ENCODE measurements around the gene RNF38. TPM values are rescaled to one million over a fixed set of nuclear protein-coding genes. Genes with fewer than 3 reads are reported as not detected.
"Not testable (repeated sequence)": the region's sequence is repeated elsewhere in the genome, so short reads cannot be mapped to it uniquely, and the experiment has no call there.

The RNF38 gene
- total and polyA plus RNA-seq, 4 donors, result 14.5 to 59.6 (median 35.3) TPM

GRCh38 chr9:36400332-36401163 is 479 bp upstream of the RNF38 start:
- H3K4me1 ChIP-seq (ENCODE audit: control insufficient read depth in 1 of 2, insufficient read depth in 2 of 2, low read length in 2 of 2), result no peaks in the 10 kb centered on the region
- 0 to 1% methylated on average over 76 to 111 of the region's 111 CpGs for WGBS, 2 donors
- intact Hi-C loops (cut with DNase I), result loop anchor here (2.0 to 10.0 kb wide), 2 partner anchors 84 to 86 kb away; no protein-coding TSS in a partner anchor

GRCh38 chr9:36398745-36399144 is 1.3 kb downstream of the RNF38 start:
- H3K36me3 ChIP-seq (ENCODE audit: control insufficient read depth in 1 of 2, insufficient read depth in 2 of 2, low read length in 1 of 2), result peaks cover 0 to 3% of the 10 kb centered on the region in 2 donors
- no peak for ATAC-seq (ENCODE audit: low FRiP score)
- H3K4me1 ChIP-seq (ENCODE audit: control insufficient read depth in 1 of 2, insufficient read depth in 2 of 2, low read length in 2 of 2), result no peaks in the 10 kb centered on the region
- intact Hi-C loops (cut with DNase I), result no loop called here
- no peak overlapping the region for H3K4me3 ChIP-seq (ENCODE audit: low read length in 2 of 2)
- no peaks in the 10 kb centered on the region for H3K9me3 ChIP-seq (ENCODE audit: control insufficient read depth, low read length)
- no peaks in the 10 kb centered on the region for H3K27me3 ChIP-seq (ENCODE audit: control insufficient read depth in 1 of 2, insufficient read depth in 2 of 2, low read length in 1 of 2)
- no peak overlapping the region for H3K27ac ChIP-seq (ENCODE audit: low read depth in 1 of 2, low read length in 2 of 2)
- DNase-seq, result no peak

More at GRCh38 chr9:36400332-36401163, 479 bp upstream of the RNF38 start:
- peak overlapping the region in 1 of 2 donors; percentile 78 for H3K27ac ChIP-seq (ENCODE audit: low read depth in 1 of 2, low read length in 2 of 2)
- H3K36me3 ChIP-seq (ENCODE audit: control insufficient read depth in 1 of 2, insufficient read depth in 2 of 2, low read length in 1 of 2), result peaks cover 0 to 3% of the 10 kb centered on the region in 2 donors
- H3K4me3 ChIP-seq (ENCODE audit: low read length in 2 of 2), result peak overlapping the region; percentile 61 to 73
- no peaks in the 10 kb centered on the region for H3K9me3 ChIP-seq (ENCODE audit: control insufficient read depth, low read length)
- H3K27me3 ChIP-seq (ENCODE audit: control insufficient read depth in 1 of 2, insufficient read depth in 2 of 2, low read length in 1 of 2), result no peaks in the 10 kb centered on the region
- DNase-seq (peak; percentile 92 to 95), ATAC-seq (ENCODE audit: low FRiP score) (peak; percentile 96)

GRCh38 chr9:36396985-36397384 is 3.1 kb downstream of the RNF38 start:
- H3K4me1 ChIP-seq (ENCODE audit: control insufficient read depth in 1 of 2, insufficient read depth in 2 of 2, low read length in 2 of 2), result no peaks in the 10 kb centered on the region
- 90 to 92% methylated on average over 9 of the region's 9 CpGs for WGBS, 2 donors
- no peak overlapping the region for H3K4me3 ChIP-seq (ENCODE audit: low read length in 2 of 2)
- intact Hi-C loops (cut with DNase I), result no loop called here
- ATAC-seq (ENCODE audit: low FRiP score) (no peak), DNase-seq (no peak)
- no peaks in the 10 kb centered on the region for H3K9me3 ChIP-seq (ENCODE audit: control insufficient read depth, low read length)
- H3K27ac ChIP-seq (ENCODE audit: low read depth in 1 of 2, low read length in 2 of 2), result no peak overlapping the region
- no peaks in the 10 kb centered on the region for H3K27me3 ChIP-seq (ENCODE audit: control insufficient read depth in 1 of 2, insufficient read depth in 2 of 2, low read length in 1 of 2)
- peaks cover 0 to 3% of the 10 kb centered on the region in 2 donors for H3K36me3 ChIP-seq (ENCODE audit: control insufficient read depth in 1 of 2, insufficient read depth in 2 of 2, low read length in 1 of 2)

- 31 to 43% methylated on average over 1 of the region's 1 CpG for WGBS, 2 donors
- H3K36me3 ChIP-seq (ENCODE audit: control insufficient read depth in 1 of 2, insufficient read depth in 2 of 2, low read length in 1 of 2), result peaks cover 0 to 3% of the 10 kb centered on the region in 2 donors
- no peaks in the 10 kb centered on the region for H3K27me3 ChIP-seq (ENCODE audit: control insufficient read depth in 1 of 2, insufficient read depth in 2 of 2, low read length in 1 of 2)
- H3K4me3 ChIP-seq (ENCODE audit: low read length in 2 of 2), result no peak overlapping the region
- intact Hi-C loops (cut with DNase I), result no loop called here
- no peaks in the 10 kb centered on the region for H3K9me3 ChIP-seq (ENCODE audit: control insufficient read depth, low read length)
- no peaks in the 10 kb centered on the region for H3K4me1 ChIP-seq (ENCODE audit: control insufficient read depth in 1 of 2, insufficient read depth in 2 of 2, low read length in 2 of 2)
- ATAC-seq (ENCODE audit: low FRiP score) (no peak), DNase-seq (no peak)
- no peak overlapping the region for H3K27ac ChIP-seq (ENCODE audit: low read depth in 1 of 2, low read length in 2 of 2)
Measured at GRCh38 chr9:36392489-36392888, 7.6 kb downstream of the RNF38 start.

GRCh38 chr9:36389590-36389989 is 10.5 kb downstream of the RNF38 start:
- 88 to 91% methylated on average over 2 of the region's 2 CpGs for WGBS, 2 donors
- no peaks in the 10 kb centered on the region for H3K4me1 ChIP-seq (ENCODE audit: control insufficient read depth in 1 of 2, insufficient read depth in 2 of 2, low read length in 2 of 2)
- H3K27me3 ChIP-seq (ENCODE audit: control insufficient read depth in 1 of 2, insufficient read depth in 2 of 2, low read length in 1 of 2), result no peaks in the 10 kb centered on the region
- H3K9me3 ChIP-seq (ENCODE audit: control insufficient read depth, low read length), result no peaks in the 10 kb centered on the region
- no peak overlapping the region for H3K4me3 ChIP-seq (ENCODE audit: low read length in 2 of 2)
- no peaks in the 10 kb centered on the region for H3K36me3 ChIP-seq (ENCODE audit: control insufficient read depth in 1 of 2, insufficient read depth in 2 of 2, low read length in 1 of 2)
- intact Hi-C loops (cut with DNase I), result no loop called here
- H3K27ac ChIP-seq (ENCODE audit: low read depth in 1 of 2, low read length in 2 of 2), result no peak overlapping the region
- ATAC-seq (ENCODE audit: low FRiP score), result no peak
- no peak for DNase-seq

- H3K36me3 ChIP-seq (ENCODE audit: control insufficient read depth in 1 of 2, insufficient read depth in 2 of 2, low read length in 1 of 2); H3K4me1 ChIP-seq (ENCODE audit: control insufficient read depth in 1 of 2, insufficient read depth in 2 of 2, low read length in 2 of 2); intact Hi-C loops (cut with DNase I); H3K9me3 ChIP-seq (ENCODE audit: control insufficient read depth, low read length); DNase-seq; H3K27me3 ChIP-seq (ENCODE audit: control insufficient read depth in 1 of 2, insufficient read depth in 2 of 2, low read length in 1 of 2); H3K4me3 ChIP-seq (ENCODE audit: low read length in 2 of 2); H3K27ac ChIP-seq (ENCODE audit: low read depth in 1 of 2, low read length in 2 of 2); ATAC-seq (ENCODE audit: low FRiP score): not testable (repeated sequence)
- WGBS, 2 donors, result 82 to 83% methylated on average over 7 of the region's 7 CpGs
Measured at GRCh38 chr9:36386396-36386965, 13.6 kb downstream of the RNF38 start.

- Histone ChIP-seq H3K4me3 (ENCODE audit: low read length in 2 of 2) (no peak overlapping the region), H3K36me3 (ENCODE audit: control insufficient read depth in 1 of 2, insufficient read depth in 2 of 2, low read length in 1 of 2) (no peaks in the 10 kb centered on the region), H3K27me3 (ENCODE audit: control insufficient read depth in 1 of 2, insufficient read depth in 2 of 2, low read length in 1 of 2) (no peaks in the 10 kb centered on the region), H3K4me1 (ENCODE audit: control insufficient read depth in 1 of 2, insufficient read depth in 2 of 2, low read length in 2 of 2) (peaks cover 0 to 1% of the 10 kb centered on the region in 2 donors), H3K27ac (ENCODE audit: low read depth in 1 of 2, low read length in 2 of 2) (no peak overlapping the region), H3K9me3 (ENCODE audit: control insufficient read depth, low read length) (no peaks in the 10 kb centered on the region)
- intact Hi-C loops (cut with DNase I), result no loop called here
- DNase-seq (no peak), ATAC-seq (ENCODE audit: low FRiP score) (no peak)
Measured at GRCh38 chr9:36382484-36382883, 17.6 kb downstream of the RNF38 start.

GRCh38 chr9:36364577-36364976 is 35.5 kb downstream of the RNF38 start:
- H3K36me3 ChIP-seq (ENCODE audit: control insufficient read depth in 1 of 2, insufficient read depth in 2 of 2, low read length in 1 of 2), result peaks cover 2 to 4% of the 10 kb centered on the region in 2 donors
- ATAC-seq (ENCODE audit: low FRiP score), result no peak
- WGBS, 2 donors, result 90 to 97% methylated on average over 1 of the region's 1 CpG

GRCh38 chr9:36363448-36363847 is 36.6 kb downstream of the RNF38 start:
- Histone ChIP-seq H3K9me3 (ENCODE audit: control insufficient read depth, low read length) (no peaks in the 10 kb centered on the region), H3K36me3 (ENCODE audit: control insufficient read depth in 1 of 2, insufficient read depth in 2 of 2, low read length in 1 of 2) (peaks cover 0 to 1% of the 10 kb centered on the region in 2 donors), H3K27me3 (ENCODE audit: control insufficient read depth in 1 of 2, insufficient read depth in 2 of 2, low read length in 1 of 2) (no peaks in the 10 kb centered on the region), H3K4me3 (ENCODE audit: low read length in 2 of 2) (no peak overlapping the region), H3K4me1 (ENCODE audit: control insufficient read depth in 1 of 2, insufficient read depth in 2 of 2, low read length in 2 of 2) (no peaks in the 10 kb centered on the region), H3K27ac (ENCODE audit: low read depth in 1 of 2, low read length in 2 of 2) (no peak overlapping the region)
- DNase-seq, result no peak
- no peak for ATAC-seq (ENCODE audit: low FRiP score)
- intact Hi-C loops (cut with DNase I), result no loop called here
- no CpG with 5 or more reads among the region's 3 CpGs for WGBS, 2 donors

More at GRCh38 chr9:36364577-36364976, 35.5 kb downstream of the RNF38 start:
- DNase-seq, result no peak
- intact Hi-C loops (cut with DNase I), result no loop called here
- no peak overlapping the region for H3K4me3 ChIP-seq (ENCODE audit: low read length in 2 of 2)
- H3K27ac ChIP-seq (ENCODE audit: low read depth in 1 of 2, low read length in 2 of 2), result no peak overlapping the region
- no peaks in the 10 kb centered on the region for H3K9me3 ChIP-seq (ENCODE audit: control insufficient read depth, low read length)
- H3K4me1 ChIP-seq (ENCODE audit: control insufficient read depth in 1 of 2, insufficient read depth in 2 of 2, low read length in 2 of 2), result no peaks in the 10 kb centered on the region
- H3K27me3 ChIP-seq (ENCODE audit: control insufficient read depth in 1 of 2, insufficient read depth in 2 of 2, low read length in 1 of 2), result no peaks in the 10 kb centered on the region

Data from aorta (tissue), 5 donors.